ENCODE measurements around the gene PHF8. TPM values are rescaled to one million over a fixed set of nuclear protein-coding genes. Genes with fewer than 3 reads are reported as not detected.
A peak's percentile ranks its signal among the peaks of the same experiment; 100 is the strongest.

PHF8 gene
- total and polyA plus RNA-seq, 9 of the 15 experiments (the other 6 are each of a cell fraction or from before 2014, with no cell fraction given): 2.5 to 25.7 (median 12.1) TPM

DNA sequence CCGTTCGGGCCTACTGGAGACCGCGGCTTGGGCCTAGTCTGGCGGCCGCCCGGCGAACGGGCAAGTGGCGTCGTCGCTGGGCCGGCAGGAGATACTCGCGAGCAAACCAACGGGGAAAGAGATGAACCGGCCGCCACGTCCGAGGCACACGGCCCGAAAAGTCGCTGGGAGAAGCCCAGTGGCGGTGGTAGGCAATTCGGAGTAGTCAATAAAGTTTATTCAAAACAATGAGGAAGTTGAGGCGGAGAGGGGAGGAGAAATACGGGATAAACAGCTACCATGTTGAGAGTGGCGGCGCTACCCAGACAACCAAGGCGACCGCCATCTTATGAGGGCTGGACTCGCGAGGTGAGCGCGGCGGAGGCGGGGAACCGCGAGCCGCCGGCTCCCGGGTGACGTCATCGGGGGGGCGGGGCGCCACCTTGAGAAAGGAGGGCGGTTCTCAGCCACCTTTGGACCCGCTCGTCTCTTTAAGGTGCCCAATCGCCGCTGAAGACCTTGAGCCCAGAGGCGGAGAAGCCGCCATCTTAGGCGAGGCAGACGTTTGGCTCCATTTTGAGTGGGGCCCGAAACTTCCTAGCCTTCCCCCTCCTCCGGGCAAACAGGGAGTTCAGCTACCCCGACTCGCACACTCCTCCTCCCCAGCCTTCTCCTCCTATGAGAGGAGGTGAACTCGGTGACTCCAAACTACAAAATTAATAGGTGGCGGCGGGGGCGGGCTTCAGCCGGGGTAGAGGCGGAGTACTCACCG lies at the start of gene PHF8 (continued):
- TF ChIP-seq, protein P1, sequence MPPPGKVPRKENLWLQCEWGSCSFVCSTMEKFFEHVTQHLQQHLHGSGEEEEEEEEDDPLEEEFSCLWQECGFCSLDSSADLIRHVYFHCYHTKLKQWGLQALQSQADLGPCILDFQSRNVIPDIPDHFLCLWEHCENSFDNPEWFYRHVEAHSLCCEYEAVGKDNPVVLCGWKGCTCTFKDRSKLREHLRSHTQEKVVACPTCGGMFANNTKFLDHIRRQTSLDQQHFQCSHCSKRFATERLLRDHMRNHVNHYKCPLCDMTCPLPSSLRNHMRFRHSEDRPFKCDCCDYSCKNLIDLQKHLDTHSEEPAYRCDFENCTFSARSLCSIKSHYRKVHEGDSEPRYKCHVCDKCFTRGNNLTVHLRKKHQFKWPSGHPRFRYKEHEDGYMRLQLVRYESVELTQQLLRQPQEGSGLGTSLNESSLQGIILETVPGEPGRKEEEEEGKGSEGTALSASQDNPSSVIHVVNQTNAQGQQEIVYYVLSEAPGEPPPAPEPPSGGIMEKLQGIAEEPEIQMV (tag; conservative IDR thresholded peaks at IDR 0.05; ENCODE audit: low read depth): no peak
- TF ChIP-seq PML (IDR thresholded peaks at IDR 0.05; ENCODE audit: low read length): peak; percentile 44; the same call in 1 of the 2 replicates
- TF ChIP-seq ZNF263 (CRISPR knock-in tag; IDR thresholded peaks at IDR 0.05; ENCODE audit: borderline replicate concordance): no peak
- TF ChIP-seq, protein P2, sequence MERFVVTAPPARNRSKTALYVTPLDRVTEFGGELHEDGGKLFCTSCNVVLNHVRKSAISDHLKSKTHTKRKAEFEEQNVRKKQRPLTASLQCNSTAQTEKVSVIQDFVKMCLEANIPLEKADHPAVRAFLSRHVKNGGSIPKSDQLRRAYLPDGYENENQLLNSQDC (CRISPR knock-in tag; IDR thresholded peaks at IDR 0.05): no peak
- no peak for TF ChIP-seq CBX2 (IDR thresholded peaks at IDR 0.05; ENCODE audit: insufficient read depth, low read length, poor library complexity, severe bottlenecking)
- TF ChIP-seq POLR2B (IDR thresholded peaks at IDR 0.05; ENCODE audit: low read depth, partially characterized antibody): no peak
- no peak for TF ChIP-seq CBFA2T3 (IDR thresholded peaks at IDR 0.05)
- 0 out of 2 replicates have a peak, but pooled peaks have one; percentile 22 for TF ChIP-seq TOE1 (IDR thresholded peaks at IDR 0.05; ENCODE audit: borderline replicate concordance)
- no peak for TF ChIP-seq TOE1 (CRISPR knock-in tag; IDR thresholded peaks at IDR 0.05; ENCODE audit: borderline replicate concordance, low read depth)
- peak; percentile 94; the same call in 1 of the 2 replicates for TF ChIP-seq ZC3H11A (IDR thresholded peaks at IDR 0.05; ENCODE audit: low read depth, low read length)
- no peak for TF ChIP-seq LEF1 (IDR thresholded peaks at IDR 0.05)
- TF ChIP-seq, protein P3, sequence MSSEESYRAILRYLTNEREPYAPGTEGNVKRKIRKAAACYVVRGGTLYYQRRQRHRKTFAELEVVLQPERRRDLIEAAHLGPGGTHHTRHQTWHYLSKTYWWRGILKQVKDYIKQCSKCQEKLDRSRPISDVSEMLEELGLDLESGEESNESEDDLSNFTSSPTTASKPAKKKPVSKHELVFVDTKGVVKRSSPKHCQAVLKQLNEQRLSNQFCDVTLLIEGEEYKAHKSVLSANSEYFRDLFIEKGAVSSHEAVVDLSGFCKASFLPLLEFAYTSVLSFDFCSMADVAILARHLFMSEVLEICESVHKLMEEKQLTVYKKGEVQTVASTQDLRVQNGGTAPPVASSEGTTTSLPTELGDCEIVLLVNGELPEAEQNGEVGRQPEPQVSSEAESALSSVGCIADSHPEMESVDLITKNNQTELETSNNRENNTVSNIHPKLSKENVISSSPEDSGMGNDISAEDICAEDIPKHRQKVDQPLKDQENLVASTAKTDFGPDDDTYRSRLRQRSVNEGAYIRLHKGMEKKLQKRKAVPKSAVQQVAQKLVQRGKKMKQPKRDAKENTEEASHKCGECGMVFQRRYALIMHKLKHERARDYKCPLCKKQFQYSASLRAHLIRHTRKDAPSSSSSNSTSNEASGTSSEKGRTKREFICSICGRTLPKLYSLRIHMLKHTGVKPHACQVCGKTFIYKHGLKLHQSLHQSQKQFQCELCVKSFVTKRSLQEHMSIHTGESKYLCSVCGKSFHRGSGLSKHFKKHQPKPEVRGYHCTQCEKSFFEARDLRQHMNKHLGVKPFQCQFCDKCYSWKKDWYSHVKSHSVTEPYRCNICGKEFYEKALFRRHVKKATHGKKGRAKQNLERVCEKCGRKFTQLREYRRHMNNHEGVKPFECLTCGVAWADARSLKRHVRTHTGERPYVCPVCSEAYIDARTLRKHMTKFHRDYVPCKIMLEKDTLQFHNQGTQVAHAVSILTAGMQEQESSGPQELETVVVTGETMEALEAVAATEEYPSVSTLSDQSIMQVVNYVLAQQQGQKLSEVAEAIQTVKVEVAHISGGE (CRISPR knock-in tag; IDR thresholded peaks at IDR 0.05): no peak
- TF ChIP-seq, protein P4, sequence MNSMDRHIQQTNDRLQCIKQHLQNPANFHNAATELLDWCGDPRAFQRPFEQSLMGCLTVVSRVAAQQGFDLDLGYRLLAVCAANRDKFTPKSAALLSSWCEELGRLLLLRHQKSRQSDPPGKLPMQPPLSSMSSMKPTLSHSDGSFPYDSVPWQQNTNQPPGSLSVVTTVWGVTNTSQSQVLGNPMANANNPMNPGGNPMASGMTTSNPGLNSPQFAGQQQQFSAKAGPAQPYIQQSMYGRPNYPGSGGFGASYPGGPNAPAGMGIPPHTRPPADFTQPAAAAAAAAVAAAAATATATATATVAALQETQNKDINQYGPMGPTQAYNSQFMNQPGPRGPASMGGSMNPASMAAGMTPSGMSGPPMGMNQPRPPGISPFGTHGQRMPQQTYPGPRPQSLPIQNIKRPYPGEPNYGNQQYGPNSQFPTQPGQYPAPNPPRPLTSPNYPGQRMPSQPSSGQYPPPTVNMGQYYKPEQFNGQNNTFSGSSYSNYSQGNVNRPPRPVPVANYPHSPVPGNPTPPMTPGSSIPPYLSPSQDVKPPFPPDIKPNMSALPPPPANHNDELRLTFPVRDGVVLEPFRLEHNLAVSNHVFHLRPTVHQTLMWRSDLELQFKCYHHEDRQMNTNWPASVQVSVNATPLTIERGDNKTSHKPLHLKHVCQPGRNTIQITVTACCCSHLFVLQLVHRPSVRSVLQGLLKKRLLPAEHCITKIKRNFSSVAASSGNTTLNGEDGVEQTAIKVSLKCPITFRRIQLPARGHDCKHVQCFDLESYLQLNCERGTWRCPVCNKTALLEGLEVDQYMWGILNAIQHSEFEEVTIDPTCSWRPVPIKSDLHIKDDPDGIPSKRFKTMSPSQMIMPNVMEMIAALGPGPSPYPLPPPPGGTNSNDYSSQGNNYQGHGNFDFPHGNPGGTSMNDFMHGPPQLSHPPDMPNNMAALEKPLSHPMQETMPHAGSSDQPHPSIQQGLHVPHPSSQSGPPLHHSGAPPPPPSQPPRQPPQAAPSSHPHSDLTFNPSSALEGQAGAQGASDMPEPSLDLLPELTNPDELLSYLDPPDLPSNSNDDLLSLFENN (IDR thresholded peaks at IDR 0.05; ENCODE audit: low read depth in 2 of 2, low read length in 2 of 2): no peak
- no peak for TF ChIP-seq STAG1 (CRISPR knock-in tag; IDR thresholded peaks at IDR 0.05; ENCODE audit: borderline replicate concordance)
- TF ChIP-seq ZNF224 (CRISPR knock-in tag; IDR thresholded peaks at IDR 0.05): 0 out of 2 replicates have a peak, but pooled peaks have one; percentile 29
- TF ChIP-seq ZKSCAN1 (IDR thresholded peaks at IDR 0.05; ENCODE audit: low read depth, low read length): peak; percentile 53
- peak; percentile 98 for TF ChIP-seq JUNB (CRISPR knock-in tag; conservative IDR thresholded peaks at IDR 0.05)
- TF ChIP-seq, protein P5, sequence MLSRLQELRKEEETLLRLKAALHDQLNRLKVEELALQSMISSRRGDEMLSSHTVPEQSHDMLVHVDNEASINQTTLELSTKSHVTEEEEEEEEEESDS (CRISPR knock-in tag; IDR thresholded peaks at IDR 0.05): no peak

Measured in K562 (cell line).